ENCODE data around the gene DGKH. TPM values are rescaled to one million over a fixed set of nuclear protein-coding genes. Genes with fewer than 3 reads are reported as not detected.

DGKH gene
- total RNA-seq, 4 donors from 2014 or later: 15.0 to 20.8 (median 17.1) TPM

DNA sequence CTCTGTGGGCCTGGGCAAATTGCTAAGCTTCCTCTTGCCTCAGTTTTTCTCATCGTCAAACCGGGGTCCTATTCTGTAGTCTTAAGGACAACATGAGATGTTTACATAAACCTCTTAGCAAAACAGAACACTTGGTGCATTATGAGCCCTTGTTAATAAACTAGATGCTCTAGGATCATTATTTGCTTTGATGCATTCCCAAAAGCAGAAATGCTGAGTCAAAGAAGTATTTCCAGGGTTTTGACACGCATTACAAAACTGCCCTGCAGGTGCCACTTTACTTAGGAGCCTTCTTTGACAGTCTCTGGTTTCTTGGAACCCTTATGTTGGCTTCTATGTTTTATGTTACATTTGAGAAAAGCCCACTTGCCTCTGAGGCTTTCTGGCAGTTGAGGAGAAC is 235.6 kb downstream of the DGKH start:
- Histone ChIP-seq H3K27me3 (no peaks in the 10 kb centered on the region), H3K9me3 (no peaks in the 10 kb centered on the region), H3K4me1 (peaks cover 0 to 27% (median 10%) of the 10 kb centered on the region in 4 donors), H3K36me3 (peaks cover 6 to 27% (median 19%) of the 10 kb centered on the region in 4 donors), H3K4me3 (no peak overlapping the region), H3K27ac (replicated peaks in 1 of 4) (no peak overlapping the region)
- WGBS: 90% methylated on average over 3 of the region's 3 CpGs
- TF ChIP-seq POLR2A (IDR thresholded peaks at IDR 0.05; ENCODE audit: low read depth) (no peak), EP300 (IDR thresholded peaks at IDR 0.05) (no peak), POLR2AphosphoS5 (IDR thresholded peaks at IDR 0.05) (no peak)
- TF ChIP-seq, protein P1, sequence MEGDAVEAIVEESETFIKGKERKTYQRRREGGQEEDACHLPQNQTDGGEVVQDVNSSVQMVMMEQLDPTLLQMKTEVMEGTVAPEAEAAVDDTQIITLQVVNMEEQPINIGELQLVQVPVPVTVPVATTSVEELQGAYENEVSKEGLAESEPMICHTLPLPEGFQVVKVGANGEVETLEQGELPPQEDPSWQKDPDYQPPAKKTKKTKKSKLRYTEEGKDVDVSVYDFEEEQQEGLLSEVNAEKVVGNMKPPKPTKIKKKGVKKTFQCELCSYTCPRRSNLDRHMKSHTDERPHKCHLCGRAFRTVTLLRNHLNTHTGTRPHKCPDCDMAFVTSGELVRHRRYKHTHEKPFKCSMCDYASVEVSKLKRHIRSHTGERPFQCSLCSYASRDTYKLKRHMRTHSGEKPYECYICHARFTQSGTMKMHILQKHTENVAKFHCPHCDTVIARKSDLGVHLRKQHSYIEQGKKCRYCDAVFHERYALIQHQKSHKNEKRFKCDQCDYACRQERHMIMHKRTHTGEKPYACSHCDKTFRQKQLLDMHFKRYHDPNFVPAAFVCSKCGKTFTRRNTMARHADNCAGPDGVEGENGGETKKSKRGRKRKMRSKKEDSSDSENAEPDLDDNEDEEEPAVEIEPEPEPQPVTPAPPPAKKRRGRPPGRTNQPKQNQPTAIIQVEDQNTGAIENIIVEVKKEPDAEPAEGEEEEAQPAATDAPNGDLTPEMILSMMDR (IDR thresholded peaks at IDR 0.05): no peak
- intact Hi-C loops (cut with DNase I): no loop called here
- no peak for DNase-seq (ENCODE audit: extremely low spot score)

Small RNA genes lying within 50 kb of the gene (small RNA-seq; reads per million reads assigned to genes)
- 0 reads per million in 3 donors for gene RPS28P8

Other genes with a start within 250 kb of the DGKH start
- 10 to 100 TPM; 19.5 to 26.2 (median 21.6) TPM for gene VWA8, start 87.5 kb upstream of the DGKH start, total RNA-seq
- 10 to 100 TPM; 36.1 to 43.4 (median 39.6) TPM for gene AKAP11, start 223.5 kb downstream of the DGKH start, total RNA-seq

All from esophagus muscularis mucosa (tissue), 4 donors.